NCI-H2171 treated with DMSO at 0.1 percent for 48 hours (cell line): ENCODE data around the gene FAM229B.

Experiments
- DNase-seq: peaks from one replicate; lab custom pipeline; 2025; lab: John Stamatoyannopoulos, UW

Gene FAM229B

DNA sequence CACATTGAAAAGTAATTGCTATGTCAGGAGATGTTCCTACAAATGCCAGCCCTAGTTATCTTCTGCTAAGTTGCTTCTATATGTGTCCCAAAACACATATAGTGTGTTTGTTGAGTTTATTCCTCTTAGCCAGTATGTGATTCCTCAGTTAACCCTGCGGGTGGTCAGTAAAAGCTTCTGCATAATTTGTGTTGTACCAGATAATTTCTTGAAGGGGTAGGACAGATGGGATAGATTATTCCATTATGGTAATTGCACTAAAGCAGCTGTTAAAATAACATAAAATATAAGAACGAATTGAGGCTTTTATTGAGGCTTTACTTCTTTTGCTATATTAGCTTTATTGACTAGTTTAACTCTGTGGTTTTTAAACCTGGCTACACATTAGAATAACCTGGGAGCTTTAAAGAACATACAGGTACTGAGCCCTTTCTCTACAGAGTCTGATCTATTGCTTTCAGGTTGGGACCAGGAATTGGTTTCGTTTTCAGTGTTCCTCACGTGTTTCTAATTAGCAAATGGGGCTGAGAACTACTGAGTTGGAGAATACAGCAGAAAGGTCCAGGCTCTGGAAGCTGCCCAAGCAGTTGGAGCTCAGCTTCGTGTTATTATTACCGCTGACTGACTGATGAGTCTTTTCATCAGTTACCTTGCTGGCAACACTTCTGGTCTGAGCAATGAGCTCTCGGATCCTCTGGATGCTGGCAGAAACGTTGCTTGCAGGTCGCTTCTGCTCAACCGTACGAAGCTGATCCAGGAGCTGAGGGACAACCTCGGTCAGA, 56.9 kb downstream of the FAM229B start:
- DNase-seq: peak; percentile 91

GRCh38 chr6:112145080-112145573, 57.7 kb downstream of the FAM229B start:
- peak; percentile 97 for DNase-seq

DNA sequence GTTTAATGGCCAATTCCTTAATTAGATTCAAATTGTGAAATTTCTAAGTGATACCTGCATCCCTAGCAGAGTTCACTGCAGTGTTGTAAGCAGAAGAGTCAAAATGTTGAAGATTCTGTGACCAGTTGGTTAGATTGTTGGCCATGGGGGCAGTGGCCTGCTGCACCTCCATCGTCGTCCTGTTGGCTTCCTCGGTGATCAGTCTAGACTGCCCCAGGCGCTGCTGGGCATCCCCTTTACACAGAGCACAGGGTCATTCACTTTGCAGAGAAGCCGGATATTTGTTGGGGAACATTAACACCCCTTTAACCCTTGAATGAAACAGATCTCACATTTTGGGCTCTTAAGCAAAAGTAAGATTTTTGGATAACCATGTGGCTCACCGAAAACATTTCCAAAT, 60.7 kb downstream of the FAM229B start:
- DNase-seq: no peak

DNA sequence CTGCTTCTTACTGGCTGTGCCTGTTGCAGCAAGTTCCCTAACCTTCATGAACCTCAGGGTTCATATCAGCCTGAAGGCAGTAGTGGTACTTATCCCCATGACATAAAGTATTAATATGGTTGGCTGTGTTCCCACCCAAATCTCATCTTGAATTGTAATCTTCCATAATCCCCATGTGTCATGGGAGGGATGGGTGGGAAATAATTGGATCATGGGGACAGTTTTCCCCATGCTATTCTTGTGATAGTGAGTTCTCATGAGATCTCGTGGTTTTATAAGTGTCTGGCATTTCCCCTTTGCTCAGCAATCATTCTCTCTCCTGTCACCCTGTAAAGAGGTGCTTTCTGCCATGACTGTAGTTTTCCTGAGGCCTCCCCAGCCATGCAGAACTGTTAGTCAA, 61.8 kb downstream of the FAM229B start:
- DNase-seq: peak; percentile 24

DNA sequence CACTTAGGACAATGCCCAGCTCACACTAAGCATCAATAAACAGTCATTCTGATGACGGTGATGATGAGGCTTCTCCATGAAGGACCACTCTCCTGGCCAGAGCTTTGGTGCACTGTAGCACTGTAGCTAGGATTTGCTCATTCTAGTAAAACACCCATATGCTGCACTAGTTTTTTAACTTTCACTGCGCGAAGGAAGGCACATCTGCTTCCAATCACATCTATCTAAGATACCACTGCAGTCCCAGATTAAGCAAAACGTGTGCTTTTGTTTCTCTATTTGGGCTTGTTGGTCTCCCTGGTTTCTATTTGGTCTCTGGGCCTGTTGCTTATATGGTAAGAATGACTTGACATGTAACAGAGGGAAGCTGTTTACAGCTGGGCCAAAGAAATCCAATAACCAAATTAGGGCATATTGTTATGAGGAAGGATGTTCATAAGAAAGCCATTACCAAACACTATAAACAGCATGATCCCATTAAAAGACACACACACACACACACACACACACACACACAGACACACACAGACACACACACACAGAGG, 62.4 kb downstream of the FAM229B start:
- DNase-seq: peak; percentile 69

DNA sequence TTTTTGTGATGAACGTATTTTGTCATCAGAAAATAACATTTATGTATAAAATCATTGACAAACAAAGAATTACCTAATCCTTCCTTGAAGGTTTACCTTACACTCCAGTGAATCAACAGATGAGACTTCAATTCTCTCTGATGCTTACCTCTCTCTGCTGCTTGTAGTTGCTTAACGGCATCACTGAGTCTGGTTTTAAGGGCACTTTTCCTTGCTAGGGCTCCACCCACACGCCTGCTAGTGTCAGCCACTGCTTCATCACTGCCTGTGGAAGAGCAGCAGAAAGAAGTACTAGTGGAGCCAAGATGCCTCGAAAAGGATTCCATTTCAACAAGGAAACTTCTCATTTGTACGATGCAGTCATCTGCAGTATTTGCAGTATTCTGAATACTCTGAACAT, 63.0 kb downstream of the FAM229B start:
- peak; percentile 82 for DNase-seq
